ENCODE measurements around the gene CASKIN1. TPM values are rescaled to one million over a fixed set of nuclear protein-coding genes. Genes with fewer than 3 reads are reported as not detected.

CASKIN1 gene
- total RNA-seq, 1 experiment from 2014 or later, result 2.6 TPM

- intact Hi-C loops (cut with micrococcal nuclease; ENCODE audit: unreplicated experiment), result no loop called here
- H3K9me3 Mint-ChIP-seq (ENCODE audit: low read depth, unreplicated experiment), result no peaks in the 10 kb centered on the region
- no TSS peak for BruUV-seq (replicated peaks)
- H3K27me3 Mint-ChIP-seq (ENCODE audit: unreplicated experiment), result no peaks in the 10 kb centered on the region
- H3K4me1 Mint-ChIP-seq (ENCODE audit: low read depth, unreplicated experiment), result no peaks in the 10 kb centered on the region
- no peak for TF ChIP-seq CTCF (IDR thresholded peaks at IDR 0.05; ENCODE audit: unreplicated experiment)
- no peak overlapping the region for H3K4me3 Mint-ChIP-seq (ENCODE audit: low read depth, unreplicated experiment)
- CTCF ChIA-PET, result interaction anchor here (1.0 kb wide), 1 partner anchor 10 kb away, joined by 3 read pairs; no protein-coding TSS in a partner anchor
- H3K27ac Mint-ChIP-seq (ENCODE audit: unreplicated experiment), result no peak overlapping the region
- DNase-seq, result no peak
- H3K36me3 Mint-ChIP-seq (ENCODE audit: insufficient read depth, unreplicated experiment), result peaks cover 77% of the 10 kb centered on the region
These were observed 23.0 kb downstream of the CASKIN1 start for GRCh38 chr16:2173366-2173765.

DNA sequence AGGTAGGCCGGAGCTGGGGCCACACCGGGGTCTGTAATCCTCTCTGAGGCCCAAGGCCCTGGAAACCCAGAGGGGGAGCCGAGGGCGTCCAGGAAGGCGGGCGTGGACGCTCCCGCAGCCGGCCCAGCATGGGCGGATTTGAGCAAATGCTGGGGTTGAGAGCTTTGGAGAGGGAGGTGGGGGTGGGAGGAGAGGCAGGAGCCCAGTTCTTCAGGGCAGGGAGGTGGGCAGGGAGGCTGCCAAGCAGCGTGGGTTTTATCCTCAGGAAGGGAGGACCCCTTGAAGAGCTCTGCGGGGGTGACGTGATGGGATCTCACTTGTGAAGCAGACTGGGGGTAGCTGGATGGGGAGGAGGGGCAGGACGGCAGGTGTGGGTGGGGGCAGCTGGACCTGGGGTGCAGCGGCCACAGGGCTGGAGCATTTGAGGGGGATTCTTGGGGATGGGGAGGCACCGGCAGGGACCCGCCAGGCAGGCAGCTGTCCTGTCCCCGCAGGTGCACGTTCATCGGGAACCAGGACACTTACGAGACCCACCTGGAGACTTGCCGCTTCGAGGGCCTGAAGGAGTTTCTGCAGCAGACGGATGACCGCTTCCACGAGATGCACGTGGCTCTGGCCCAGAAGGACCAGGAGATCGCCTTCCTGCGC, 23.6 kb downstream of the CASKIN1 start:
- no TSS peak for BruUV-seq (replicated peaks)
- no peak for TF ChIP-seq CTCF (IDR thresholded peaks at IDR 0.05; ENCODE audit: unreplicated experiment)

DNA sequence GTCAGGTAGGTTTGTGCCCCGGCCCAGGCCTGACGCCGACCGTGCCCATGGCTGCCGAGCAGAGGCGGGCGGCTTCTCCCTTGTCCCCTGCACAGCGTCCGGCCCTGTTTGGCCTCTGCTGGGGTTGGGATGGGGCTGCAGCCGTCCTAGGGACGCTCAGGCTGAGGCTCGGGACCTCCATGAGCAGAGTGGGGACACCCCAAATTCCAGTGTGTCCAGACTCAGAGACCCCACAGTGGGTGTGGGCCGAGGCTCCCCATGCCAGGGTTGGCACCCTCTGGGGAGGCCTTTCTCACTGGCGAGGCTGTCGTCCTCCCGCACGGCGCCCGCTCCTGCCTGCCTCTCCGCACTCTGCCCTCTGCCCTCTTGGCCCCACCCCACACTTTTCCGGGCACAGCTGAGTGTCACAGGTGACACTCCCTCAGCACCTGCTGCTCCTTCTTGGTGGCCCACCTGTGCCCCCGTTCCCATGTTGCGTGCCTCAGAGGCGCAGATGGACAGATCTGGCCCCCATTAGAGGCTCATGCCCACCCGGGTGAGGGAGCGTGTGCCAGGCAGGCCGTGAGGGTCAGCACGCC, 24.7 kb downstream of the CASKIN1 start:
- no peak for TF ChIP-seq CTCF (IDR thresholded peaks at IDR 0.05; ENCODE audit: unreplicated experiment)
- H3K27ac Mint-ChIP-seq (ENCODE audit: unreplicated experiment), result no peak overlapping the region
- CTCF ChIA-PET, result no interaction called here
- peaks cover 76% of the 10 kb centered on the region for H3K36me3 Mint-ChIP-seq (ENCODE audit: insufficient read depth, unreplicated experiment)
- DNase-seq, result no peak
- no peaks in the 10 kb centered on the region for H3K9me3 Mint-ChIP-seq (ENCODE audit: low read depth, unreplicated experiment)
- H3K4me3 Mint-ChIP-seq (ENCODE audit: low read depth, unreplicated experiment), result no peak overlapping the region
- H3K4me1 Mint-ChIP-seq (ENCODE audit: low read depth, unreplicated experiment), result no peaks in the 10 kb centered on the region
- no peaks in the 10 kb centered on the region for H3K27me3 Mint-ChIP-seq (ENCODE audit: unreplicated experiment)
- intact Hi-C loops (cut with micrococcal nuclease; ENCODE audit: unreplicated experiment), result no loop called here
- no TSS peak for BruUV-seq (replicated peaks)

More for the DNA sequence above, 23.6 kb downstream of the CASKIN1 start:
- no peak overlapping the region for H3K27ac Mint-ChIP-seq (ENCODE audit: unreplicated experiment)
- CTCF ChIA-PET, result interaction anchor here (0.6 to 1.0 kb wide), 2 partner anchors 9 to 22 kb away, joined by 3 read pairs; no protein-coding TSS in a partner anchor
- DNase-seq, result no peak
- H3K4me1 Mint-ChIP-seq (ENCODE audit: low read depth, unreplicated experiment), result no peaks in the 10 kb centered on the region
- no peaks in the 10 kb centered on the region for H3K27me3 Mint-ChIP-seq (ENCODE audit: unreplicated experiment)
- intact Hi-C loops (cut with micrococcal nuclease; ENCODE audit: unreplicated experiment), result no loop called here
- no peak overlapping the region for H3K4me3 Mint-ChIP-seq (ENCODE audit: low read depth, unreplicated experiment)
- H3K9me3 Mint-ChIP-seq (ENCODE audit: low read depth, unreplicated experiment), result no peaks in the 10 kb centered on the region
- H3K36me3 Mint-ChIP-seq (ENCODE audit: insufficient read depth, unreplicated experiment), result peaks cover 81% of the 10 kb centered on the region

GRCh38 chr16:2170587-2171435, 25.6 kb downstream of the CASKIN1 start:
- H3K36me3 Mint-ChIP-seq (ENCODE audit: insufficient read depth, unreplicated experiment), result peaks cover 74% of the 10 kb centered on the region
- CTCF ChIA-PET, result no interaction called here
- H3K9me3 Mint-ChIP-seq (ENCODE audit: low read depth, unreplicated experiment), result no peaks in the 10 kb centered on the region
- DNase-seq, result no peak
- BruUV-seq (replicated peaks), result no TSS peak
- no peak overlapping the region for H3K27ac Mint-ChIP-seq (ENCODE audit: unreplicated experiment)
- H3K27me3 Mint-ChIP-seq (ENCODE audit: unreplicated experiment), result no peaks in the 10 kb centered on the region
- TF ChIP-seq CTCF (IDR thresholded peaks at IDR 0.05; ENCODE audit: unreplicated experiment), result no peak
- H3K4me3 Mint-ChIP-seq (ENCODE audit: low read depth, unreplicated experiment), result no peak overlapping the region
- intact Hi-C loops (cut with micrococcal nuclease; ENCODE audit: unreplicated experiment), result no loop called here
- H3K4me1 Mint-ChIP-seq (ENCODE audit: low read depth, unreplicated experiment), result peaks cover 6% of the 10 kb centered on the region
